ENCODE results near the gene CHST1.
A peak's percentile ranks its signal among the peaks of the same experiment; 100 is the strongest.

CHST1 gene

GRCh38 chr11:45607995-45608394 is 57.4 kb downstream of the CHST1 start:
- DNase-seq (ENCODE audit: low spot score) = no peak

GRCh38 chr11:45606514-45607281 is 58.7 kb downstream of the CHST1 start:
- DNase-seq (ENCODE audit: low spot score) = peak; percentile 27

GRCh38 chr11:45605051-45605450 is 60.4 kb downstream of the CHST1 start:
- DNase-seq (ENCODE audit: low spot score) = no peak

- no peak for DNase-seq (ENCODE audit: low spot score)
Measured at GRCh38 chr11:45603946-45604682, 61.3 kb downstream of the CHST1 start.

- DNase-seq (ENCODE audit: low spot score) = no peak
Measured at GRCh38 chr11:45599161-45599943, 66.1 kb downstream of the CHST1 start.

Small RNA genes lying within 50 kb of the gene (small RNA-seq; reads per million reads assigned to genes)
- gene MIR7154 = 0 reads per million in 2 experiments

Measured in SK-N-DZ (cell line).